ENCODE measurements around the gene FAM76A. TPM values are rescaled to one million over a fixed set of nuclear protein-coding genes. Genes with fewer than 3 reads are reported as not detected.
"Not testable (repeated sequence)": the region's sequence is repeated elsewhere in the genome, so short reads cannot be mapped to it uniquely, and the experiment has no call there.

The FAM76A gene
- total RNA-seq, 1 donor from 2014 or later, result 5.3 TPM

DNA sequence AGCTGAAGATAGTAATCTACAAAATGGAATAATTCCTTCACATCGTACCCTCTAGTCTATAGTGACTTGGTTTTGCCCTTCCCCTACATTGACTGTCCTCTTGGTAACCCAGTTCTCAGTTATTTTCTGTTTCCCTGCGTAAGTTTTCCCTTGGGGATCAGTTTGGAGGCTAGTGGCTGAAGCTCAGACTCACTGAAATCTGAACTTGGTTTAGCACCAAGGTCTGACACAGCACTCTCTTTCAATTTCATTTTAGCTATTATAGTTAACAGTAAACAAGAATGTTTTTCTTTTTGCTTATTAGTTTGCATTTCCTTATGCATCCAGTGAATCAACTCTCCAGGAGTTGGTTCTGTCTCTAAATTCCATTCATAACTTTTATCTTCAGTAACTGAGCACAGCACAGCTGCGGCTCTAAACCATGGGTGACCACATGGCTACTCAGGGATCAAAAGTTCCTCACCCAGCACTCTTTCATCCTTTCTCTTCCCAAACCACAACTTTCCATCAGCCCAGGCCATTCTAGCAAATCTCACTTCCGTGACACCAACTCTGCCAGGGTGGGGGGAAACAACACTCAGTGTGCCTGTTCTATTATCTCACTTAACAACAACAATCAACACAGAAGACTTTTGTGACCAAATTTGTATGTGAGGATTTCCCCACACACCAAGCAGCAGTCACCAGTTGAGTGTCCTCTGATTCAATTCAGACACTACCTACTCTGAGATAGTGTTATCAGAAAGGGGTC, 36.2 kb upstream of the FAM76A start:
- no peaks in the 10 kb centered on the region for H3K9me3 Mint-ChIP-seq (ENCODE audit: unreplicated experiment)
- no peak overlapping the region for H3K4me3 Mint-ChIP-seq (ENCODE audit: unreplicated experiment)
- no peak overlapping the region for H3K27ac Mint-ChIP-seq (ENCODE audit: unreplicated experiment)
- TF ChIP-seq, protein P1, sequence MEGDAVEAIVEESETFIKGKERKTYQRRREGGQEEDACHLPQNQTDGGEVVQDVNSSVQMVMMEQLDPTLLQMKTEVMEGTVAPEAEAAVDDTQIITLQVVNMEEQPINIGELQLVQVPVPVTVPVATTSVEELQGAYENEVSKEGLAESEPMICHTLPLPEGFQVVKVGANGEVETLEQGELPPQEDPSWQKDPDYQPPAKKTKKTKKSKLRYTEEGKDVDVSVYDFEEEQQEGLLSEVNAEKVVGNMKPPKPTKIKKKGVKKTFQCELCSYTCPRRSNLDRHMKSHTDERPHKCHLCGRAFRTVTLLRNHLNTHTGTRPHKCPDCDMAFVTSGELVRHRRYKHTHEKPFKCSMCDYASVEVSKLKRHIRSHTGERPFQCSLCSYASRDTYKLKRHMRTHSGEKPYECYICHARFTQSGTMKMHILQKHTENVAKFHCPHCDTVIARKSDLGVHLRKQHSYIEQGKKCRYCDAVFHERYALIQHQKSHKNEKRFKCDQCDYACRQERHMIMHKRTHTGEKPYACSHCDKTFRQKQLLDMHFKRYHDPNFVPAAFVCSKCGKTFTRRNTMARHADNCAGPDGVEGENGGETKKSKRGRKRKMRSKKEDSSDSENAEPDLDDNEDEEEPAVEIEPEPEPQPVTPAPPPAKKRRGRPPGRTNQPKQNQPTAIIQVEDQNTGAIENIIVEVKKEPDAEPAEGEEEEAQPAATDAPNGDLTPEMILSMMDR (IDR thresholded peaks at IDR 0.05; ENCODE audit: unreplicated experiment), result no peak
- no peaks in the 10 kb centered on the region for H3K27me3 Mint-ChIP-seq (ENCODE audit: unreplicated experiment)
- DNase-seq (ENCODE audit: low spot score), result no peak
- H3K36me3 Mint-ChIP-seq (ENCODE audit: low read depth, unreplicated experiment), result no peaks in the 10 kb centered on the region
- peaks cover 4% of the 10 kb centered on the region for H3K4me1 Mint-ChIP-seq (ENCODE audit: unreplicated experiment)

DNA sequence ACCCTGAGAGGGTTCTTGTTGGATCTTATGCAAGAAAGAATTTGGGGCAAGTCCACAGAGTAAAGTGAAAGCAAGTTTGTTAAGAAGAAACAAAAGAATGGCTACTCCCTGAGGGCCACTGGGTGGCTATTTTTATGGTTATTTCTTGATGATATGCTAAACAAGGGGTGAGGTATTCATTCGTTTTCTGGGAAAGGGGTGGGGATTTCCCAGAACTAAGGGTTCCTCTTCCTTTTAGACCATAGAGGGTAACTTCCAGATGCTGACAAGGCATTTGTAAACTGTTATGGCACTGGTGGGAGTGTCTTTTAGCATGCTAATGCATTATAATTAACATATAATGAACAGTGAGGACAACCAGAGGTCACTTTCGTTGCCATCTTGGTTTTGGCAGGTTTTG, 35.6 kb upstream of the FAM76A start:
- peaks cover under 1% of the 10 kb centered on the region for H3K4me1 Mint-ChIP-seq (ENCODE audit: unreplicated experiment)
- no peak for DNase-seq (ENCODE audit: low spot score)
- no peaks in the 10 kb centered on the region for H3K27me3 Mint-ChIP-seq (ENCODE audit: unreplicated experiment)
- H3K9me3 Mint-ChIP-seq (ENCODE audit: unreplicated experiment), result no peaks in the 10 kb centered on the region
- TF ChIP-seq, protein P1 (IDR thresholded peaks at IDR 0.05; ENCODE audit: unreplicated experiment), result no peak
- no peak overlapping the region for H3K4me3 Mint-ChIP-seq (ENCODE audit: unreplicated experiment)
- H3K36me3 Mint-ChIP-seq (ENCODE audit: low read depth, unreplicated experiment), result no peaks in the 10 kb centered on the region
- H3K27ac Mint-ChIP-seq (ENCODE audit: unreplicated experiment), result no peak overlapping the region

DNA sequence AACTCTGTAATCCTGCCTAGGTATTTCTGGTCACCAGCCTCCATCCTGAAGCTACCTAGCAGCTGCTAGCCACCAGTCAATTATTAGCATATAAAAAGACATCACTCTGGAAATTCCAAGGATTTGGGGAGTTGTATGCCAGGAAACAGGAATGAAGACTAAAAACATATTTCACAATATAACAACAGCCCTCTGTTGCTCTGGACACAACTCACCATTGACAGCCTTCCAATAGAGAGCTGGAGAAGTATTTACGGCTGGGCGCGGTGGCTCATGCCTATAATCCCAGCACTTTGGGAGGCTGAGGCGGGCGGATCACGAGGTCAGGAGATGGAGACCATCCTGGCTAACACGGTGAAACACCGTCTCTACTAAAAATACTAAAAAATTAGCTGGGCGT, 28.9 kb upstream of the FAM76A start:
- H3K36me3 Mint-ChIP-seq (ENCODE audit: low read depth, unreplicated experiment); H3K9me3 Mint-ChIP-seq (ENCODE audit: unreplicated experiment); H3K4me3 Mint-ChIP-seq (ENCODE audit: unreplicated experiment); H3K4me1 Mint-ChIP-seq (ENCODE audit: unreplicated experiment); H3K27me3 Mint-ChIP-seq (ENCODE audit: unreplicated experiment); DNase-seq (ENCODE audit: low spot score); H3K27ac Mint-ChIP-seq (ENCODE audit: unreplicated experiment): not testable (repeated sequence)

DNA sequence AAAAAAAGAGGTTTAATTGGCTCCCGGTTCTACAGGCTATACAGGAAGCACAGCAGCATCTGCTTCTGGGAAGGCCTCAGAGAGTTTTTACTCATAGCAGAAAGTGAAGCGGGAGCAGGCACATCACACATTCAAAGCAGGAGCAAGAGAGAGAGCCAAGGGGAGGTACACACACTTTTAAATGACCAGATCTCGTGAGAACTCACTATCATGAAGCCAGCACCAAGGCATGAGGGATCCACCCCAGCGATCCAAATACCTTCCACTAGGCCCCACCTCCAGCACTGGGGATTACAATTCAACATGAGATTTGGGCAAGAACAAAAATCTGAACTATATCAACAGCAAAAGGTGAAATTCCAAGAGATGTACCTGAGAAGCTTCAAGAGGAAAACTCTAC, 20.8 kb upstream of the FAM76A start:
- no peaks in the 10 kb centered on the region for H3K36me3 Mint-ChIP-seq (ENCODE audit: low read depth, unreplicated experiment)
- peaks cover 4% of the 10 kb centered on the region for H3K9me3 Mint-ChIP-seq (ENCODE audit: unreplicated experiment)
- H3K4me1 Mint-ChIP-seq (ENCODE audit: unreplicated experiment), result no peaks in the 10 kb centered on the region
- no peak for DNase-seq (ENCODE audit: low spot score)
- H3K27me3 Mint-ChIP-seq (ENCODE audit: unreplicated experiment), result peaks cover 2% of the 10 kb centered on the region
- no peak overlapping the region for H3K4me3 Mint-ChIP-seq (ENCODE audit: unreplicated experiment)
- no peak overlapping the region for H3K27ac Mint-ChIP-seq (ENCODE audit: unreplicated experiment)
- TF ChIP-seq, protein P1 (IDR thresholded peaks at IDR 0.05; ENCODE audit: unreplicated experiment), result no peak

DNA sequence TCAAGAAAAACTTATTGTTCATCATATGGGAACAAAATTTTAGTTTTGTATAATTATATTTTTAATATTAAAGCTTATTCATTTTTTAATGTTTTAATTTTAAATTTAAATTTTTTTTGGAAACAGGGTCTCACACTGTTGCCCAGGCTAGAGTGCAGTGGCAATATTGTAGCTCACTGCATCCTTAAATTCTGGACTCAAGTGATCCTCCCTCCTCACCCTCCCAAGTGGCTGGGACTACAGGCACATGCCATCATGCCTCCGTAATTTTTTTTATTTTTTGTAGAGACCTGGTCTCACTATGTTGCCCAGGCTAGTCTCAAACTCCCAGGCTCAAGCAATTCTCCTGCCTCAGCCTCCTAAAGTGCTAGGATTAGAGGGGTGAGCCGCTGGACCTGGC, 20.2 kb upstream of the FAM76A start:
- TF ChIP-seq, protein P1 (IDR thresholded peaks at IDR 0.05; ENCODE audit: unreplicated experiment), result no peak
- H3K27me3 Mint-ChIP-seq (ENCODE audit: unreplicated experiment), result peaks cover 2% of the 10 kb centered on the region
- DNase-seq (ENCODE audit: low spot score), result no peak

More for the DNA sequence above, 20.2 kb upstream of the FAM76A start:
- Mint-ChIP-seq H3K27ac (ENCODE audit: unreplicated experiment) (no peak overlapping the region), H3K36me3 (ENCODE audit: low read depth, unreplicated experiment) (no peaks in the 10 kb centered on the region), H3K9me3 (ENCODE audit: unreplicated experiment) (peaks cover 4% of the 10 kb centered on the region), H3K4me3 (ENCODE audit: unreplicated experiment) (no peak overlapping the region), H3K4me1 (ENCODE audit: unreplicated experiment) (no peaks in the 10 kb centered on the region)
